Measurements from ENCODE around the gene TMEM213. TPM values are rescaled to one million over a fixed set of nuclear protein-coding genes. Genes with fewer than 3 reads are reported as not detected.
A peak's percentile ranks its signal among the peaks of the same experiment; 100 is the strongest.

TMEM213 gene
- total and polyA plus RNA-seq, 3 experiments from 2014 or later = 0.05 TPM; not detected in 2

DNA sequence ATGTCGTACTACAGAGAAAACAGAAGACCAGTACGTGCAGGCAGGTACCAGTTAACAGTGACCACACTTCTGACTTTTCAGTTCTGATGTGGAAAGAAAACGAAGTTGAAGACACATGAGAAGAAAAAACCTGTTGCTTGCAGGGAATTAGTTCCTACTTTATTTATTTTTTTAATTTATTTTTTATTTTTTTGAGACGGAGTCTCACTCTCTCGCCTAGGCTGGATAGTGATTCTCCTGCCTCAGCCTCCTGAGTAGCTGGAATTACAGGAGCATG, 74.0 kb downstream of the TMEM213 start:
- Mint-ChIP-seq H3K9me3 (no peaks in the 10 kb centered on the region), H3K4me3 (no peak overlapping the region), H3K4me1 (peaks cover 10 to 24% (median 21%) of the 10 kb centered on the region in 3 donors), H3K36me3 (no peaks in the 10 kb centered on the region), H3K27ac (peak overlapping the region in 1 of 8 donors; percentile 77), H3K27me3 (peaks cover 4 to 5% of the 10 kb centered on the region in 2 donors)
- Histone ChIP-seq H3K27ac (ENCODE audit: low read depth, low read length) (no peak overlapping the region), H3K9me3 (ENCODE audit: low read length) (no peaks in the 10 kb centered on the region), H3K4me1 (ENCODE audit: insufficient read depth, low read length) (peaks cover 11% of the 10 kb centered on the region), H3K36me3 (ENCODE audit: insufficient read depth, low read length) (no peaks in the 10 kb centered on the region), H3K27me3 (ENCODE audit: insufficient read depth, low read length, poor library complexity, severe bottlenecking) (no peaks in the 10 kb centered on the region), H3K4me3 (ENCODE audit: low read length) (no peak overlapping the region)
- ChIA-PET POLR2A (no interaction called here), CTCF (no interaction called here)
- DNase-seq = no peak

DNA sequence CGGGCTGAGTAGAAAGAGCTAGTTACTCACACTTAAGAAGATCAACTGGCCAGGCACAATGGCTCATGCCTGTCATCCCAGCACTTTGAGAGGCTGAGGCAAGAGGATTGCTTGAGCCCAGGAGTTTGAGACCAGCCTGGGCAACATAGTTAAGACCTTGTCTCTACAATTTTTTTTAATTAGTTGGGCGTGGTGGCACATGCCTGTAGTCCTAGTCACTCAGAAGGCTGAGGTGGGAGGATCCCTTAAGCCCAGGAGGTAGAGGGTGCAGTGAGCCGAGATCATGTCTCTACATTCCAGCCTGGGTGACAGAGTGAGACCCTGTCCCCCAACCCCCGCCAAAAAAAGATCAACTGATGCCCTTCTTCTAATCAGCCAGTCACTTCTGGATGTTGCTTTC, 74.8 kb downstream of the TMEM213 start:
- H3K36me3 Mint-ChIP-seq = no peaks in the 10 kb centered on the region
- peak overlapping the region in 1 of 8 donors; percentile 11 for H3K27ac Mint-ChIP-seq
- Histone ChIP-seq H3K27ac (ENCODE audit: low read depth, low read length) (no peak overlapping the region), H3K27me3 (ENCODE audit: insufficient read depth, low read length, poor library complexity, severe bottlenecking) (no peaks in the 10 kb centered on the region), H3K36me3 (ENCODE audit: insufficient read depth, low read length) (no peaks in the 10 kb centered on the region), H3K4me3 (ENCODE audit: low read length) (no peak overlapping the region), H3K9me3 (ENCODE audit: low read length) (no peaks in the 10 kb centered on the region), H3K4me1 (ENCODE audit: insufficient read depth, low read length) (peaks cover 11% of the 10 kb centered on the region)
- ChIA-PET CTCF (interaction anchor here (0.7 kb wide), 1 partner anchor 54 kb away, joined by 3 read pairs; no protein-coding TSS in a partner anchor), POLR2A (no interaction called here)
- H3K4me1 Mint-ChIP-seq = peaks cover 10 to 24% (median 21%) of the 10 kb centered on the region in 3 donors
- DNase-seq = no peak
- peaks cover 4 to 5% of the 10 kb centered on the region in 2 donors for H3K27me3 Mint-ChIP-seq
- no peaks in the 10 kb centered on the region for H3K9me3 Mint-ChIP-seq
- H3K4me3 Mint-ChIP-seq = no peak overlapping the region

DNA sequence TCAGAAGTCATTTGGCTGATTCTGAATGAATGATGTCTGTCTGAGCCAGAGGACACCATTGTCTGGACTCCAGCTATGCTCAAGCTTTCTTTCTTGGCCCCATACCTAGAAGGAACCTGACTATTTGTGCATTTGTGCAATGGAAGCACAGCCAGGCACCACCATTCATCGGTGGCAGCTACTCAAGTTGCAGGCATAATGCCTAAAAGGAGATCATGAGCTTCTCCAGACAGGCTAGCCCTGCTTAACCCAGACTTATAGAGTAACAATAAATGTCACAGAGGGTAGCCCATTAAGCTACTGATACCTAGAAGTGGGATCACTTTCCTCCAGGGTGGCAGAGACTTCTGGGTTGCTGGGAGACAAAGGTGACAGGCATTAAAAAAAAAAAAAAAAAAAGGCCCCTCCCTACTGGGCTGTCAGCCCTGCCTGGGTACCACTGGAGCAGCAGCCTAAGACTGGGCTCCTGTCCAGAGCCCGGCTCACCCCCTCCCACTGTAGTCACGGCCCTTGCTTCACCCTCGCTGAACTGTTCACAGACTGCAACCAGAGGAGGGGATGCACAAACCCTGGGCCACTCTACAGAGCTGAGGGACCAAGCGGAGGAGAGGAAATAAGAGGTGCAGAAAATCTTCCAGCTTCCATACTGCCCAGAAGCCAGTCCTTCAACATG, 75.6 kb downstream of the TMEM213 start:
- Mint-ChIP-seq H3K27ac (peak overlapping the region in 1 of 8 donors; percentile 11), H3K27me3 (peaks cover 4 to 5% of the 10 kb centered on the region in 2 donors), H3K9me3 (no peaks in the 10 kb centered on the region), H3K4me1 (peaks cover 10 to 24% (median 21%) of the 10 kb centered on the region in 3 donors), H3K36me3 (no peaks in the 10 kb centered on the region), H3K4me3 (no peak overlapping the region)
- Histone ChIP-seq H3K4me3 (ENCODE audit: low read length) (no peak overlapping the region), H3K36me3 (ENCODE audit: insufficient read depth, low read length) (no peaks in the 10 kb centered on the region), H3K27me3 (ENCODE audit: insufficient read depth, low read length, poor library complexity, severe bottlenecking) (no peaks in the 10 kb centered on the region), H3K27ac (ENCODE audit: low read depth, low read length) (no peak overlapping the region), H3K4me1 (ENCODE audit: insufficient read depth, low read length) (peaks cover 11% of the 10 kb centered on the region), H3K9me3 (ENCODE audit: low read length) (no peaks in the 10 kb centered on the region)
- CTCF ChIA-PET = interaction anchor here (0.9 to 1.1 kb wide), 2 partner anchors 13 to 15 kb away, joined by 3 read pairs; no protein-coding TSS in a partner anchor
- DNase-seq = no peak
- POLR2A ChIA-PET = no interaction called here

DNA sequence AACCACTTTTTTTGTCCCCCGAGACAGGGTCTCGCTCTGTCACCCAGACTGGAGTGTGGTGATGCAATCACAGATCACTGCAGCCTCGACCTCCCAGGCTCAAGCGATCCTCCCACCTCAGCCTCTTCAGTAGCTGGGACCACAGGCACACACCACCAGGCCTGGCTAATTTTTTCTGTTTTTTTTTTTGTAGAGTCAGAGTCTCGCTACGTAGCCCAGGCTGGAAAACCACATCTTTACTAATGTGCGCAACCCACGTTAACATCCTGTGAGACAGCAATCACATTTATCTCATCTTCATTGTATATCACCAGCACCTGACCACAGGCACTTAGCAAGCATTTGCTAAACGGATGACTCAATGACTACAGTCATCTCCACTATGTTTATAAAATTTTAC, 78.0 kb downstream of the TMEM213 start:
- peak overlapping the region; percentile 31 to 87 (median 77) for H3K27ac Mint-ChIP-seq
- H3K9me3 Mint-ChIP-seq = no peaks in the 10 kb centered on the region
- peaks cover 11% of the 10 kb centered on the region for H3K4me1 ChIP-seq (ENCODE audit: insufficient read depth, low read length)
- DNase-seq = peak; percentile 27 to 83 (median 74)
- peaks cover 10 to 24% (median 21%) of the 10 kb centered on the region in 3 donors for H3K4me1 Mint-ChIP-seq
- H3K27me3 Mint-ChIP-seq = no peaks in the 10 kb centered on the region
- H3K27ac ChIP-seq (ENCODE audit: low read depth, low read length) = no peak overlapping the region
- no peaks in the 10 kb centered on the region for H3K36me3 Mint-ChIP-seq
- no peaks in the 10 kb centered on the region for H3K36me3 ChIP-seq (ENCODE audit: insufficient read depth, low read length)
- H3K27me3 ChIP-seq (ENCODE audit: insufficient read depth, low read length, poor library complexity, severe bottlenecking) = no peaks in the 10 kb centered on the region
- POLR2A ChIA-PET = interaction anchor here (0.6 to 1.2 kb wide), 3 partner anchors 11 to 172 kb away, joined by 3 read pairs; no protein-coding TSS in a partner anchor
- H3K4me3 ChIP-seq (ENCODE audit: low read length) = no peak overlapping the region
- H3K9me3 ChIP-seq (ENCODE audit: low read length) = no peaks in the 10 kb centered on the region
- CTCF ChIA-PET = interaction anchor here (4.0 kb wide), 1 partner anchor 11 kb away, joined by 25 read pairs; no protein-coding TSS in a partner anchor
- H3K4me3 Mint-ChIP-seq = peak overlapping the region in 4 of 7 donors; percentile 5 to 43 (median 30)

- DNase-seq = no peak
- Mint-ChIP-seq H3K27ac (peak overlapping the region in 4 of 8 donors; percentile 23 to 85 (median 66)), H3K9me3 (no peaks in the 10 kb centered on the region), H3K36me3 (no peaks in the 10 kb centered on the region), H3K4me3 (no peak overlapping the region), H3K27me3 (no peaks in the 10 kb centered on the region), H3K4me1 (peaks cover 10 to 24% (median 21%) of the 10 kb centered on the region in 3 donors)
- ChIA-PET CTCF (interaction anchor here (4.0 kb wide), 1 partner anchor 11 kb away, joined by 25 read pairs; no protein-coding TSS in a partner anchor), POLR2A (interaction anchor here (1.2 kb wide), 1 partner anchor 10 kb away, joined by 3 read pairs; no protein-coding TSS in a partner anchor)
- H3K4me3 ChIP-seq (ENCODE audit: low read length) = no peak overlapping the region
- H3K27me3 ChIP-seq (ENCODE audit: insufficient read depth, low read length, poor library complexity, severe bottlenecking) = no peaks in the 10 kb centered on the region
- peaks cover 11% of the 10 kb centered on the region for H3K4me1 ChIP-seq (ENCODE audit: insufficient read depth, low read length)
- H3K27ac ChIP-seq (ENCODE audit: low read depth, low read length) = no peak overlapping the region
- H3K9me3 ChIP-seq (ENCODE audit: low read length) = no peaks in the 10 kb centered on the region
- H3K36me3 ChIP-seq (ENCODE audit: insufficient read depth, low read length) = no peaks in the 10 kb centered on the region
Observed at GRCh38 chr7:138876326-138876725, 78.5 kb downstream of the TMEM213 start.

DNA sequence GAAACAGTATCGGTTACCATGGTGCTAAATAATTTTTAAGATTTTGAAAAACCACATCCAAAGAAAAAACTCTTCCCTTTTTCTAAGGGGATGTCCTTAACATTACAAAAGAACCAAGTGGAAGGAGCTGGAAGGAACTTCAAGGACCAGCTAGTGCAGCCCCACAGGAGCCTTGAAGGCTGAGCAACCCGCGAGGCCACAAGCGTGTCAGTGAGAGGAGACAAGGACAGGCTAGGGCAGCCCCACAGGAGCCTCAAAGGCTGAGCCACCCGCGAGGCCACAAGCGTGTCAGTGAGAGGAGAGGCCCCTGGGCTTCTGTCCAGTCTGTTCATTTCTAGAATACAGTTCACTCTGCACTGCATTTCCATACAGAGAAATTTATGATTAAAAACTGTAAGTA, 80.3 kb downstream of the TMEM213 start:
- ChIA-PET CTCF (interaction anchor here (2.1 to 4.0 kb wide), 2 partner anchors 9 to 197 kb away, joined by 4 to 25 read pairs; no protein-coding TSS in a partner anchor), POLR2A (no interaction called here)
- H3K4me1 ChIP-seq (ENCODE audit: insufficient read depth, low read length) = peaks cover 11% of the 10 kb centered on the region
- no peaks in the 10 kb centered on the region for H3K27me3 ChIP-seq (ENCODE audit: insufficient read depth, low read length, poor library complexity, severe bottlenecking)
- Mint-ChIP-seq H3K4me3 (no peak overlapping the region), H3K9me3 (no peaks in the 10 kb centered on the region), H3K4me1 (peaks cover 10 to 35% (median 30%) of the 10 kb centered on the region in 3 donors), H3K36me3 (no peaks in the 10 kb centered on the region), H3K27me3 (peaks cover 0 to 2% of the 10 kb centered on the region in 2 donors), H3K27ac (peak overlapping the region in 1 of 8 donors; percentile 38)
- H3K27ac ChIP-seq (ENCODE audit: low read depth, low read length) = no peak overlapping the region
- DNase-seq = no peak
- no peak overlapping the region for H3K4me3 ChIP-seq (ENCODE audit: low read length)
- H3K36me3 ChIP-seq (ENCODE audit: insufficient read depth, low read length) = no peaks in the 10 kb centered on the region
- H3K9me3 ChIP-seq (ENCODE audit: low read length) = no peaks in the 10 kb centered on the region

GRCh38 chr7:138878856-138879255, 81.1 kb downstream of the TMEM213 start:
- Histone ChIP-seq H3K9me3 (ENCODE audit: low read length) (no peaks in the 10 kb centered on the region), H3K27ac (ENCODE audit: low read depth, low read length) (no peak overlapping the region), H3K27me3 (ENCODE audit: insufficient read depth, low read length, poor library complexity, severe bottlenecking) (no peaks in the 10 kb centered on the region), H3K4me3 (ENCODE audit: low read length) (no peak overlapping the region), H3K36me3 (ENCODE audit: insufficient read depth, low read length) (no peaks in the 10 kb centered on the region), H3K4me1 (ENCODE audit: insufficient read depth, low read length) (peaks cover 11% of the 10 kb centered on the region)
- ChIA-PET CTCF (interaction anchor here (2.1 kb wide), 1 partner anchor 196 kb away, joined by 4 read pairs; no protein-coding TSS in a partner anchor), POLR2A (no interaction called here)
- Mint-ChIP-seq H3K9me3 (no peaks in the 10 kb centered on the region), H3K27ac (no peak overlapping the region), H3K4me1 (peaks cover 10 to 35% (median 30%) of the 10 kb centered on the region in 3 donors), H3K4me3 (no peak overlapping the region), H3K36me3 (no peaks in the 10 kb centered on the region), H3K27me3 (peaks cover 0 to 2% of the 10 kb centered on the region in 2 donors)
- DNase-seq = no peak

- peaks cover 0 to 2% of the 10 kb centered on the region in 2 donors for H3K27me3 Mint-ChIP-seq
- no peaks in the 10 kb centered on the region for H3K9me3 Mint-ChIP-seq
- CTCF ChIA-PET = no interaction called here
- peaks cover 11% of the 10 kb centered on the region for H3K4me1 ChIP-seq (ENCODE audit: insufficient read depth, low read length)
- no peaks in the 10 kb centered on the region for H3K9me3 ChIP-seq (ENCODE audit: low read length)
- no peak overlapping the region for H3K27ac Mint-ChIP-seq
- no peaks in the 10 kb centered on the region for H3K36me3 ChIP-seq (ENCODE audit: insufficient read depth, low read length)
- peaks cover 10 to 34% (median 27%) of the 10 kb centered on the region in 3 donors for H3K4me1 Mint-ChIP-seq
- no peaks in the 10 kb centered on the region for H3K27me3 ChIP-seq (ENCODE audit: insufficient read depth, low read length, poor library complexity, severe bottlenecking)
- H3K36me3 Mint-ChIP-seq = no peaks in the 10 kb centered on the region
- H3K27ac ChIP-seq (ENCODE audit: low read depth, low read length) = no peak overlapping the region
- no peak for DNase-seq
- H3K4me3 Mint-ChIP-seq = no peak overlapping the region
- H3K4me3 ChIP-seq (ENCODE audit: low read length) = no peak overlapping the region
- POLR2A ChIA-PET = no interaction called here
Observed at GRCh38 chr7:138879356-138879755, 81.6 kb downstream of the TMEM213 start.
